ENCODE measurements around the gene CLMN.
A peak's percentile ranks its signal among the peaks of the same experiment; 100 is the strongest.

Gene CLMN

GRCh38 chr14:95321693-95322455 is 2.2 kb upstream of the CLMN start:
- DNase-seq (ENCODE audit: low spot score): no peak

- DNase-seq (ENCODE audit: low spot score): no peak
Measured at GRCh38 chr14:95320955-95321600, 1.4 kb upstream of the CLMN start.

- no peak for DNase-seq (ENCODE audit: low spot score)
Measured at GRCh38 chr14:95320078-95320895, 579 bp upstream of the CLMN start.

GRCh38 chr14:95318399-95319311 is 1.1 kb downstream of the CLMN start:
- DNase-seq (ENCODE audit: low spot score): no peak

GRCh38 chr14:95317817-95318343 is 1.8 kb downstream of the CLMN start:
- DNase-seq (ENCODE audit: low spot score): no peak

- DNase-seq (ENCODE audit: low spot score): no peak
Measured at GRCh38 chr14:95316821-95317220, 2.9 kb downstream of the CLMN start.

- DNase-seq (ENCODE audit: low spot score): no peak
Measured at GRCh38 chr14:95315579-95315978, 4.1 kb downstream of the CLMN start.

GRCh38 chr14:95315156-95315555 is 4.6 kb downstream of the CLMN start:
- no peak for DNase-seq (ENCODE audit: low spot score)

- no peak for DNase-seq (ENCODE audit: low spot score)
Measured at GRCh38 chr14:95314609-95315008, 5.1 kb downstream of the CLMN start.

GRCh38 chr14:95313707-95314106 is 6.0 kb downstream of the CLMN start:
- DNase-seq (ENCODE audit: low spot score): no peak

GRCh38 chr14:95313190-95313589 is 6.5 kb downstream of the CLMN start:
- no peak for DNase-seq (ENCODE audit: low spot score)

- DNase-seq (ENCODE audit: low spot score): no peak
Measured at GRCh38 chr14:95312311-95312710, 7.4 kb downstream of the CLMN start.

- peak; percentile 21 for DNase-seq (ENCODE audit: low spot score)
Measured at GRCh38 chr14:95311752-95312151, 8.0 kb downstream of the CLMN start.

- no peak for DNase-seq (ENCODE audit: low spot score)
Measured at GRCh38 chr14:95310635-95311380, 8.9 kb downstream of the CLMN start.

GRCh38 chr14:95309261-95310051 is 10.3 kb downstream of the CLMN start:
- no peak for DNase-seq (ENCODE audit: low spot score)

GRCh38 chr14:95308073-95308472 is 11.6 kb downstream of the CLMN start:
- no peak for DNase-seq (ENCODE audit: low spot score)

- no peak for DNase-seq (ENCODE audit: low spot score)
Measured at GRCh38 chr14:95307402-95308041, 12.2 kb downstream of the CLMN start.

GRCh38 chr14:95305940-95306339 is 13.8 kb downstream of the CLMN start:
- no peak for DNase-seq (ENCODE audit: low spot score)

GRCh38 chr14:95305145-95305544 is 14.6 kb downstream of the CLMN start:
- DNase-seq (ENCODE audit: low spot score): no peak

Data from kidney capillary endothelial cell (primary cell).